WTC11 (cell line): ENCODE data around the gene HECTD3. TPM values are rescaled to one million over a fixed set of nuclear protein-coding genes. Genes with fewer than 3 reads are reported as not detected.

Experiments
- ATAC-seq: fragments of 200-7000 bp; cut with Tn5 transposase; 2 replicates; pipeline ENCODE4 v1.10.0; 2021; ENCODE audit warnings: mild to moderate bottlenecking, moderate library complexity
- CTCF ChIA-PET: fragments of 300-600 bp; sonication (Branson Sonifier 250); formaldehyde crosslinking; loops from one replicate; lab custom pipeline; 2021; ENCODE audit warnings: antibody characterized with exemption; lab: Charles Lee
- POLR2A ChIA-PET: fragments of 350-600 bp; sonication (Branson Sonifier 250); formaldehyde crosslinking; loops from one replicate; lab custom pipeline; 2021; ENCODE audit warnings: antibody characterized with exemption; lab: Charles Lee
- DNase-seq: peaks from one replicate; pipeline ENCODE4 v3.0.0; 2021; ENCODE audit warnings: low spot score
- H3K27ac Mint-ChIP-seq: 2 replicates; pipeline ENCODE4 v1.8.0; 2021; ENCODE audit warnings: mixed read lengths
- H3K27me3 Mint-ChIP-seq: 2 replicates; pipeline ENCODE4 v1.8.0; 2021; ENCODE audit warnings: low read depth, mild to moderate bottlenecking, moderate library complexity, mixed read lengths
- H3K36me3 Mint-ChIP-seq: 2 replicates; pipeline ENCODE4 v1.8.0; 2021; ENCODE audit warnings: mixed read lengths
- H3K4me1 Mint-ChIP-seq: 2 replicates; pipeline ENCODE4 v1.8.0; 2022; ENCODE audit warnings: mixed read lengths
- H3K4me3 Mint-ChIP-seq: 2 replicates; pipeline ENCODE4 v1.8.0; 2021; ENCODE audit warnings: mild to moderate bottlenecking, moderate library complexity, mixed read lengths
- H3K9me3 Mint-ChIP-seq: 2 replicates; pipeline ENCODE4 v1.8.0; 2021; ENCODE audit warnings: mixed read lengths
- ATF1 ChIP-seq: sonication (generic); formaldehyde crosslinking; IDR thresholded peaks from 2 replicates; pipeline ENCODE4 v1.8.1; 2023; ENCODE audit warnings: mild to moderate bottlenecking, moderate library complexity, missing genetic modification reagents
- CREM ChIP-seq: sonication (generic); formaldehyde crosslinking; IDR thresholded peaks from 2 replicates; pipeline ENCODE4 v1.8.1; 2022; ENCODE audit warnings: mild to moderate bottlenecking, missing genetic modification reagents, moderate library complexity
- EMX1 ChIP-seq: fragments of 250-450 bp; sonication (Bioruptor Pico); IDR thresholded peaks from 2 replicates; pipeline ENCODE4 v1.8.0; 2021; ENCODE audit warnings: mild to moderate bottlenecking
- ETV6 ChIP-seq: sonication (generic); formaldehyde crosslinking; IDR thresholded peaks from 2 replicates; pipeline ENCODE4 v1.8.1; 2022; ENCODE audit warnings: mild to moderate bottlenecking, missing genetic modification reagents
- GTF2I ChIP-seq: fragments of 250-450 bp; sonication (Bioruptor Pico); conservative IDR thresholded peaks from 2 replicates; pipeline ENCODE4 v1.4.0; 2021; ENCODE audit warnings: mild to moderate bottlenecking
- JAZF1 ChIP-seq: fragments of 250-450 bp; sonication (Bioruptor Pico); IDR thresholded peaks from 2 replicates; pipeline ENCODE4 v1.9.0; 2021; ENCODE audit warnings: moderate library complexity, mild to moderate bottlenecking, inconsistent platforms
- JUN ChIP-seq: sonication (generic); formaldehyde crosslinking; IDR thresholded peaks from 2 replicates; pipeline ENCODE4 v1.8.0; 2023; ENCODE audit warnings: mild to moderate bottlenecking, missing genetic modification reagents
- KAT7 ChIP-seq: sonication (generic); formaldehyde crosslinking; IDR thresholded peaks from 2 replicates; pipeline ENCODE4 v1.8.1; 2023; ENCODE audit warnings: missing genetic modification reagents, mild to moderate bottlenecking, borderline replicate concordance
- MAX ChIP-seq: sonication (generic); formaldehyde crosslinking; IDR thresholded peaks from 2 replicates; pipeline ENCODE4 v1.8.0; 2022; ENCODE audit warnings: mild to moderate bottlenecking, missing genetic modification reagents
- NFE2L1 ChIP-seq: sonication (generic); formaldehyde crosslinking; IDR thresholded peaks from 2 replicates; pipeline ENCODE4 v1.8.1; 2023; ENCODE audit warnings: missing genetic modification reagents
- NR3C1 ChIP-seq: sonication (generic); formaldehyde crosslinking; conservative IDR thresholded peaks from 2 replicates; pipeline ENCODE4 v1.8.1; 2023; ENCODE audit warnings: low read depth, mild to moderate bottlenecking, missing genetic modification reagents
- RORB ChIP-seq: fragments of 250-450 bp; sonication (Bioruptor Pico); IDR thresholded peaks from 2 replicates; pipeline ENCODE4 v1.9.0; 2021; ENCODE audit warnings: mild to moderate bottlenecking
- SP1 ChIP-seq: sonication (generic); formaldehyde crosslinking; conservative IDR thresholded peaks from 2 replicates; pipeline ENCODE4 v1.8.1; 2022; ENCODE audit warnings: missing genetic modification reagents
- ZNF138 ChIP-seq: sonication (generic); formaldehyde crosslinking; conservative IDR thresholded peaks from 2 replicates; pipeline ENCODE4 v1.8.1; 2022; ENCODE audit warnings: mild to moderate bottlenecking, moderate library complexity, missing genetic modification reagents
- ZNF219 ChIP-seq: sonication (generic); formaldehyde crosslinking; IDR thresholded peaks from 2 replicates; pipeline ENCODE4 v1.8.0; 2023; ENCODE audit warnings: missing genetic modification reagents, mild to moderate bottlenecking, borderline replicate concordance
- ZNF232 ChIP-seq: sonication (generic); formaldehyde crosslinking; IDR thresholded peaks from 2 replicates; pipeline ENCODE4 v1.8.0; 2022; ENCODE audit warnings: mild to moderate bottlenecking, missing genetic modification reagents
- ZNF317 ChIP-seq: sonication (generic); formaldehyde crosslinking; IDR thresholded peaks from 2 replicates; pipeline ENCODE4 v1.8.1; 2023; ENCODE audit warnings: low read depth, mild to moderate bottlenecking, moderate library complexity, missing genetic modification reagents, borderline replicate concordance
- total RNA-seq: library from RNA; stranded (reverse); gene quantifications from 3 replicates; pipeline ENCODE4 v1.2.3, GENCODE V29; 2021
- TF ChIP-seq, protein P1 (sequence below): sonication (generic); formaldehyde crosslinking; IDR thresholded peaks from 2 replicates; pipeline ENCODE4 v1.8.1; 2023; ENCODE audit warnings: mild to moderate bottlenecking, missing genetic modification reagents
- TF ChIP-seq, protein P2 (sequence below): sonication (generic); formaldehyde crosslinking; IDR thresholded peaks from 2 replicates; pipeline ENCODE4 v1.8.1; 2022; ENCODE audit warnings: missing genetic modification reagents, borderline replicate concordance
- TF ChIP-seq, protein P3 (sequence below): sonication (generic); formaldehyde crosslinking; IDR thresholded peaks from 2 replicates; pipeline ENCODE4 v1.8.1; 2022; ENCODE audit warnings: mild to moderate bottlenecking, moderate library complexity, missing genetic modification reagents
- TF ChIP-seq, protein P4 (sequence below): sonication (generic); formaldehyde crosslinking; IDR thresholded peaks from 2 replicates; pipeline ENCODE4 v1.8.0; 2023; ENCODE audit warnings: missing genetic modification reagents, mild to moderate bottlenecking, borderline replicate concordance
- TF ChIP-seq, protein P5 (sequence below): fragments of 250-450 bp; sonication (Bioruptor Pico); IDR thresholded peaks from 2 replicates; pipeline ENCODE4 v1.9.0; 2021; ENCODE audit warnings: mild to moderate bottlenecking, borderline replicate concordance

HECTD3 gene
- total RNA-seq, 1 experiment from 2014 or later: 39.5 TPM

- Mint-ChIP-seq H3K4me3 (no peak overlapping the region), H3K36me3 (no peaks in the 10 kb centered on the region), H3K27ac (no peak overlapping the region), H3K4me1 (peaks cover 17% of the 10 kb centered on the region), H3K9me3 (no peaks in the 10 kb centered on the region), H3K27me3 (no peaks in the 10 kb centered on the region)
- TF ChIP-seq JAZF1 (CRISPR knock-in tag) (no peak), ZNF219 (CRISPR knock-in tag) (no peak), ETV6 (no peak), NFE2L1 (CRISPR knock-in tag) (no peak), RORB (CRISPR knock-in tag) (no peak), ZNF232 (CRISPR knock-in tag) (no peak), EMX1 (CRISPR knock-in tag) (no peak), ZNF317 (CRISPR knock-in tag) (no peak), GTF2I (CRISPR knock-in tag) (no peak), JUN (CRISPR knock-in tag) (no peak), MAX (CRISPR knock-in tag) (no peak)
- TF ChIP-seq, protein P1, sequence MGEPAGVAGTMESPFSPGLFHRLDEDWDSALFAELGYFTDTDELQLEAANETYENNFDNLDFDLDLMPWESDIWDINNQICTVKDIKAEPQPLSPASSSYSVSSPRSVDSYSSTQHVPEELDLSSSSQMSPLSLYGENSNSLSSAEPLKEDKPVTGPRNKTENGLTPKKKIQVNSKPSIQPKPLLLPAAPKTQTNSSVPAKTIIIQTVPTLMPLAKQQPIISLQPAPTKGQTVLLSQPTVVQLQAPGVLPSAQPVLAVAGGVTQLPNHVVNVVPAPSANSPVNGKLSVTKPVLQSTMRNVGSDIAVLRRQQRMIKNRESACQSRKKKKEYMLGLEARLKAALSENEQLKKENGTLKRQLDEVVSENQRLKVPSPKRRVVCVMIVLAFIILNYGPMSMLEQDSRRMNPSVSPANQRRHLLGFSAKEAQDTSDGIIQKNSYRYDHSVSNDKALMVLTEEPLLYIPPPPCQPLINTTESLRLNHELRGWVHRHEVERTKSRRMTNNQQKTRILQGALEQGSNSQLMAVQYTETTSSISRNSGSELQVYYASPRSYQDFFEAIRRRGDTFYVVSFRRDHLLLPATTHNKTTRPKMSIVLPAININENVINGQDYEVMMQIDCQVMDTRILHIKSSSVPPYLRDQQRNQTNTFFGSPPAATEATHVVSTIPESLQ (CRISPR knock-in tag): no peak
- TF ChIP-seq, protein P2, sequence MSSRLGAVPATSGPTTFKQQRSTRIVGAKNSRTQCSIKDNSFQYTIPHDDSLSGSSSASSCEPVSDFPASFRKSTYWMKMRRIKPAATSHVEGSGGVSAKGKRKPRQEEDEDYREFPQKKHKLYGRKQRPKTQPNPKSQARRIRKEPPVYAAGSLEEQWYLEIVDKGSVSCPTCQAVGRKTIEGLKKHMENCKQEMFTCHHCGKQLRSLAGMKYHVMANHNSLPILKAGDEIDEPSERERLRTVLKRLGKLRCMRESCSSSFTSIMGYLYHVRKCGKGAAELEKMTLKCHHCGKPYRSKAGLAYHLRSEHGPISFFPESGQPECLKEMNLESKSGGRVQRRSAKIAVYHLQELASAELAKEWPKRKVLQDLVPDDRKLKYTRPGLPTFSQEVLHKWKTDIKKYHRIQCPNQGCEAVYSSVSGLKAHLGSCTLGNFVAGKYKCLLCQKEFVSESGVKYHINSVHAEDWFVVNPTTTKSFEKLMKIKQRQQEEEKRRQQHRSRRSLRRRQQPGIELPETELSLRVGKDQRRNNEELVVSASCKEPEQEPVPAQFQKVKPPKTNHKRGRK (CRISPR knock-in tag): no peak
- TF ChIP-seq, protein P3, sequence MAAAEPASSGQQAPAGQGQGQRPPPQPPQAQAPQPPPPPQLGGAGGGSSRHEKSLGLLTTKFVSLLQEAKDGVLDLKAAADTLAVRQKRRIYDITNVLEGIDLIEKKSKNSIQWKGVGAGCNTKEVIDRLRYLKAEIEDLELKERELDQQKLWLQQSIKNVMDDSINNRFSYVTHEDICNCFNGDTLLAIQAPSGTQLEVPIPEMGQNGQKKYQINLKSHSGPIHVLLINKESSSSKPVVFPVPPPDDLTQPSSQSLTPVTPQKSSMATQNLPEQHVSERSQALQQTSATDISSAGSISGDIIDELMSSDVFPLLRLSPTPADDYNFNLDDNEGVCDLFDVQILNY (CRISPR knock-in tag): no peak
- no peak for DNase-seq
- CTCF ChIA-PET: interaction anchor here (0.7 kb wide), 1 partner anchor 900 kb away, joined by 3 read pairs; no protein-coding TSS in a partner anchor
- POLR2A ChIA-PET: no interaction called here
- ATAC-seq: no peak
These were observed 29.2 kb upstream of the HECTD3 start for GRCh38 chr1:45040297-45040696.

DNA sequence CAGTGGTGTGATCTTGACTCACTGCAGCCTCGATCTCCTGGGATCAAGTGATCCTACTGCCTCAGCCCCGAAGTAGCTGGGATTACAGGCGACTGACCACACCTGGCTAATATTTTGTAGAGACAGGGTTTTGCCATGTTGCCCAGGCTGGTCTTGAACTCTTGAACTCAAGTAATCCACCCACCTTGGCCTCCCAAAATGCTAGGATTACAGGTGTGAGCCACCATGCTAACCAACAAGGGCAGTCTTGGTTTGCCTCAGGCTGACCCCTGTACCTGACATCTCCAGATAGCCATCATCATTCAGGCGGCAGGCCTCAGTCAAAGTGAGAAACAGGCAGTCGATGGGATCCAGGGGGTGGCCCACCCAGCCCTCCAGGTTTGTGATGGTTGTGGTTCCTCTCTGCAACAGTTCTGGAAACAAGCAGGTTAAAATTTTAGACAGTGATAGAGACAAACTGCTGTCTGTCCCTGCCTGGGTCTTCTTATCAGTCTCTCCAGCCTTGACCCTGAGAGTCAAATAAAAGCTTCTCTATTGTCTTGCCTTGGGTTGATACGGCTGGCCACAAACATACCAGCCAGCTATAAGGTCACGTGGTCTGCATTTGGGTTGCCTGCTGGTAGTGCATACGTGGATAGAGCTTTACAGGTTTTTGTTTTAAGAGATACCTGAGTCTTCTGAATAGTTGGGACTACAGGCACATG lies 27.7 kb upstream of the HECTD3 start:
- Mint-ChIP-seq H3K9me3 (no peaks in the 10 kb centered on the region), H3K27me3 (no peaks in the 10 kb centered on the region), H3K4me3 (no peak overlapping the region), H3K27ac (no peak overlapping the region), H3K36me3 (no peaks in the 10 kb centered on the region), H3K4me1 (peaks cover 17% of the 10 kb centered on the region)
- DNase-seq (no peak), ATAC-seq (no peak)
- ChIA-PET POLR2A (no interaction called here), CTCF (no interaction called here)
- TF ChIP-seq, protein P4, sequence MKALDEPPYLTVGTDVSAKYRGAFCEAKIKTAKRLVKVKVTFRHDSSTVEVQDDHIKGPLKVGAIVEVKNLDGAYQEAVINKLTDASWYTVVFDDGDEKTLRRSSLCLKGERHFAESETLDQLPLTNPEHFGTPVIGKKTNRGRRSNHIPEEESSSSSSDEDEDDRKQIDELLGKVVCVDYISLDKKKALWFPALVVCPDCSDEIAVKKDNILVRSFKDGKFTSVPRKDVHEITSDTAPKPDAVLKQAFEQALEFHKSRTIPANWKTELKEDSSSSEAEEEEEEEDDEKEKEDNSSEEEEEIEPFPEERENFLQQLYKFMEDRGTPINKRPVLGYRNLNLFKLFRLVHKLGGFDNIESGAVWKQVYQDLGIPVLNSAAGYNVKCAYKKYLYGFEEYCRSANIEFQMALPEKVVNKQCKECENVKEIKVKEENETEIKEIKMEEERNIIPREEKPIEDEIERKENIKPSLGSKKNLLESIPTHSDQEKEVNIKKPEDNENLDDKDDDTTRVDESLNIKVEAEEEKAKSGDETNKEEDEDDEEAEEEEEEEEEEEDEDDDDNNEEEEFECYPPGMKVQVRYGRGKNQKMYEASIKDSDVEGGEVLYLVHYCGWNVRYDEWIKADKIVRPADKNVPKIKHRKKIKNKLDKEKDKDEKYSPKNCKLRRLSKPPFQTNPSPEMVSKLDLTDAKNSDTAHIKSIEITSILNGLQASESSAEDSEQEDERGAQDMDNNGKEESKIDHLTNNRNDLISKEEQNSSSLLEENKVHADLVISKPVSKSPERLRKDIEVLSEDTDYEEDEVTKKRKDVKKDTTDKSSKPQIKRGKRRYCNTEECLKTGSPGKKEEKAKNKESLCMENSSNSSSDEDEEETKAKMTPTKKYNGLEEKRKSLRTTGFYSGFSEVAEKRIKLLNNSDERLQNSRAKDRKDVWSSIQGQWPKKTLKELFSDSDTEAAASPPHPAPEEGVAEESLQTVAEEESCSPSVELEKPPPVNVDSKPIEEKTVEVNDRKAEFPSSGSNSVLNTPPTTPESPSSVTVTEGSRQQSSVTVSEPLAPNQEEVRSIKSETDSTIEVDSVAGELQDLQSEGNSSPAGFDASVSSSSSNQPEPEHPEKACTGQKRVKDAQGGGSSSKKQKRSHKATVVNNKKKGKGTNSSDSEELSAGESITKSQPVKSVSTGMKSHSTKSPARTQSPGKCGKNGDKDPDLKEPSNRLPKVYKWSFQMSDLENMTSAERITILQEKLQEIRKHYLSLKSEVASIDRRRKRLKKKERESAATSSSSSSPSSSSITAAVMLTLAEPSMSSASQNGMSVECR (CRISPR knock-in tag): no peak
- TF ChIP-seq ZNF232 (CRISPR knock-in tag) (no peak), SP1 (CRISPR knock-in tag) (no peak), NR3C1 (no peak), ZNF138 (CRISPR knock-in tag) (no peak), ATF1 (no peak), KAT7 (CRISPR knock-in tag) (no peak), CREM (no peak)
- TF ChIP-seq, protein P5, sequence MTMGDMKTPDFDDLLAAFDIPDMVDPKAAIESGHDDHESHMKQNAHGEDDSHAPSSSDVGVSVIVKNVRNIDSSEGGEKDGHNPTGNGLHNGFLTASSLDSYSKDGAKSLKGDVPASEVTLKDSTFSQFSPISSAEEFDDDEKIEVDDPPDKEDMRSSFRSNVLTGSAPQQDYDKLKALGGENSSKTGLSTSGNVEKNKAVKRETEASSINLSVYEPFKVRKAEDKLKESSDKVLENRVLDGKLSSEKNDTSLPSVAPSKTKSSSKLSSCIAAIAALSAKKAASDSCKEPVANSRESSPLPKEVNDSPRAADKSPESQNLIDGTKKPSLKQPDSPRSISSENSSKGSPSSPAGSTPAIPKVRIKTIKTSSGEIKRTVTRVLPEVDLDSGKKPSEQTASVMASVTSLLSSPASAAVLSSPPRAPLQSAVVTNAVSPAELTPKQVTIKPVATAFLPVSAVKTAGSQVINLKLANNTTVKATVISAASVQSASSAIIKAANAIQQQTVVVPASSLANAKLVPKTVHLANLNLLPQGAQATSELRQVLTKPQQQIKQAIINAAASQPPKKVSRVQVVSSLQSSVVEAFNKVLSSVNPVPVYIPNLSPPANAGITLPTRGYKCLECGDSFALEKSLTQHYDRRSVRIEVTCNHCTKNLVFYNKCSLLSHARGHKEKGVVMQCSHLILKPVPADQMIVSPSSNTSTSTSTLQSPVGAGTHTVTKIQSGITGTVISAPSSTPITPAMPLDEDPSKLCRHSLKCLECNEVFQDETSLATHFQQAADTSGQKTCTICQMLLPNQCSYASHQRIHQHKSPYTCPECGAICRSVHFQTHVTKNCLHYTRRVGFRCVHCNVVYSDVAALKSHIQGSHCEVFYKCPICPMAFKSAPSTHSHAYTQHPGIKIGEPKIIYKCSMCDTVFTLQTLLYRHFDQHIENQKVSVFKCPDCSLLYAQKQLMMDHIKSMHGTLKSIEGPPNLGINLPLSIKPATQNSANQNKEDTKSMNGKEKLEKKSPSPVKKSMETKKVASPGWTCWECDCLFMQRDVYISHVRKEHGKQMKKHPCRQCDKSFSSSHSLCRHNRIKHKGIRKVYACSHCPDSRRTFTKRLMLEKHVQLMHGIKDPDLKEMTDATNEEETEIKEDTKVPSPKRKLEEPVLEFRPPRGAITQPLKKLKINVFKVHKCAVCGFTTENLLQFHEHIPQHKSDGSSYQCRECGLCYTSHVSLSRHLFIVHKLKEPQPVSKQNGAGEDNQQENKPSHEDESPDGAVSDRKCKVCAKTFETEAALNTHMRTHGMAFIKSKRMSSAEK (CRISPR knock-in tag): no peak
